HCT116 (cell line): Measurements from ENCODE around the gene TSPAN5. TPM values are rescaled to one million over a fixed set of nuclear protein-coding genes. Genes with fewer than 3 reads are reported as not detected.

Experiments
- ATAC-seq: fragments of 200-7000 bp; cut with Tn5 transposase; 2 replicates; pipeline ENCODE4 v1.9.1; 2020; ENCODE audit warnings: mild to moderate bottlenecking, moderate library complexity
- BruUV-seq: library from RNA; stranded (reverse); fragments of 400-500 nt; replicated peaks from 2 replicates; lab custom pipeline; 2021; lab: Mats Ljungman, UMichigan
- CTCF ChIA-PET: fragments of 300-600 bp; sonication (Branson Sonifier 250); formaldehyde crosslinking; loops from one replicate; lab custom pipeline; 2021; ENCODE audit warnings: antibody characterized with exemption; lab: Charles Lee
- POLR2A ChIA-PET: fragments of 300-600, 350-600 bp; sonication (Branson Sonifier 250); formaldehyde crosslinking; loops from one replicate; lab custom pipeline; 2021; ENCODE audit warnings: antibody characterized with exemption; lab: Charles Lee
- RAD21 ChIA-PET, 2 experiments: fragments of 300-600 bp; sonication (Branson Sonifier 250); formaldehyde crosslinking; loops; one replicate each; lab custom pipeline; 2023; ENCODE audit warnings: low total read pairs in 2 of 2; ENCODE audit not compliant: uncharacterized antibody in 2 of 2, unreplicated experiment in 2 of 2, low non-redundant PET in 1 of 2; lab: Charles Lee
- DNase-seq: peaks from one replicate; pipeline ENCODE4 v3.0.0-alpha.2; 2010; ENCODE audit warnings: low read depth, low spot score
- H2AFZ ChIP-seq: fragments of 200-600 bp; shearing (Covaris generic), sonication (generic); 2 replicates; pipeline ENCODE4 v1.6.1; 2017; ENCODE audit warnings: low read depth, mixed run types, mixed read lengths, antibody characterized with exemption, low read length; ENCODE audit not compliant: poor library complexity, severe bottlenecking
- H3K27ac ChIP-seq: 2 replicates; pipeline ENCODE4 v1.5.1; 2012; ENCODE audit warnings: low read depth, low read length
- H3K27me3 ChIP-seq: fragments of 200-600 bp; sonication (generic); 2 replicates; pipeline ENCODE4 v1.6.1; 2016; ENCODE audit warnings: mixed run types, low read length, mixed read lengths; ENCODE audit not compliant: insufficient read depth
- H3K36me3 ChIP-seq, 2 experiments: fragments of 200-500 bp in 1 of 2; fragments of 200-600 bp in 1 of 2; sonication (Bioruptor generic) in 1 of 2; sonication (generic) in 1 of 2; 2 replicates each; pipeline versions ENCODE4 v1.5.1 to v1.6.1; 2014 to 2016; ENCODE audit warnings: low read length in 2 of 2, inconsistent platforms in 1 of 2, mixed read lengths in 1 of 2, mixed run types in 1 of 2; ENCODE audit not compliant: insufficient read depth in 2 of 2, control insufficient read depth in 1 of 2
- H3K4me1 ChIP-seq, 2 experiments: fragments of 200-600 bp in 1 of 2; sonication (generic) in 1 of 2; 2 replicates each; pipeline versions ENCODE4 v1.5.1 to v1.6.1; 2012 to 2017; ENCODE audit warnings: low read length in 2 of 2, inconsistent platforms in 1 of 2, mild to moderate bottlenecking in 1 of 2, mixed read lengths in 1 of 2, mixed run types in 1 of 2, moderate library complexity in 1 of 2; ENCODE audit not compliant: insufficient read depth in 2 of 2, control insufficient read depth in 1 of 2
- H3K4me2 ChIP-seq: fragments of 200-600 bp; sonication (generic); 2 replicates; pipeline ENCODE4 v1.6.1; 2017; ENCODE audit warnings: mixed run types, low read length, mixed read lengths
- H3K4me3 ChIP-seq, 2 experiments: fragments of 200-600 bp in 1 of 2; sonication (generic) in 1 of 2; replicated peaks in 1 of 2; 2 replicates each; pipeline ENCODE4 v1.5.1; 2011 to 2016; ENCODE audit warnings: low read length in 2 of 2, control low read depth in 1 of 2, low read depth in 1 of 2, mild to moderate bottlenecking in 1 of 2, mixed read lengths in 1 of 2, mixed run types in 1 of 2
- H3K79me2 ChIP-seq: fragments of 200-600 bp; sonication (generic); 2 replicates; pipeline ENCODE4 v1.6.1; 2017; ENCODE audit warnings: mild to moderate bottlenecking, mixed run types, low read length, moderate library complexity, mixed read lengths; ENCODE audit not compliant: insufficient read depth
- H3K9ac ChIP-seq: fragments of 200-600 bp; sonication (generic); 2 replicates; pipeline ENCODE4 v1.6.1; 2016; ENCODE audit warnings: low read length, mixed read lengths
- H3K9me2 ChIP-seq: fragments of 200-600 bp; sonication (generic), shearing (Covaris generic); 2 replicates; pipeline ENCODE4 v1.6.1; 2017; ENCODE audit warnings: mixed run types, mild to moderate bottlenecking, moderate library complexity; ENCODE audit not compliant: insufficient read depth
- H3K9me3 ChIP-seq, 2 experiments: fragments of 200-500 bp in 1 of 2; fragments of 200-600 bp in 1 of 2; sonication (Bioruptor generic) in 1 of 2; sonication (generic) in 1 of 2; 2 replicates each; pipeline ENCODE4 v1.6.1; 2014 to 2017; ENCODE audit warnings: low read length in 2 of 2, mixed read lengths in 2 of 2, inconsistent platforms in 1 of 2, low read depth in 1 of 2, mild to moderate bottlenecking in 1 of 2, mixed run types in 1 of 2, moderate library complexity in 1 of 2; ENCODE audit not compliant: control insufficient read depth in 1 of 2, insufficient read depth in 1 of 2
- H4K20me1 ChIP-seq: fragments of 200-600 bp; sonication (generic), shearing (Covaris generic); 2 replicates; pipeline ENCODE4 v1.6.1; 2017; ENCODE audit warnings: mixed run types, mild to moderate bottlenecking, moderate library complexity; ENCODE audit not compliant: insufficient read depth
- ATF3 ChIP-seq: IDR thresholded peaks from 2 replicates; pipeline ENCODE4 v1.6.1; 2012
- CEBPB ChIP-seq: IDR thresholded peaks from 2 replicates; pipeline ENCODE4 v1.6.1; 2012; ENCODE audit warnings: low read depth
- CTCF ChIP-seq, 3 experiments: fragments of 200-600 bp in 1 of 3; sonication (generic) in 1 of 3; IDR thresholded peaks in 2 of 3; conservative IDR thresholded peaks in 1 of 3; 2 replicates each; pipeline ENCODE4 v1.5.1; 2012 to 2017; ENCODE audit warnings: low read depth in 2 of 3, low read length in 2 of 3, antibody characterized with exemption in 1 of 3, borderline replicate concordance in 1 of 3, control low read depth in 1 of 3, mild to moderate bottlenecking in 1 of 3, mixed read lengths in 1 of 3, mixed run types in 1 of 3, moderate library complexity in 1 of 3; ENCODE audit not compliant: insufficient read depth in 1 of 3
- EGR1 ChIP-seq: IDR thresholded peaks from 2 replicates; pipeline ENCODE4 v1.6.1; 2012; ENCODE audit warnings: low read depth
- ELF1 ChIP-seq: IDR thresholded peaks from 2 replicates; pipeline ENCODE4 v1.6.1; 2012; ENCODE audit warnings: low read depth, borderline replicate concordance
- EZH2 ChIP-seq: fragments of 200-600 bp; sonication (generic); IDR thresholded peaks from 2 replicates; pipeline ENCODE4 v1.6.1; 2017; ENCODE audit warnings: antibody characterized with exemption, mixed run types
- EZH2phosphoT487 ChIP-seq: fragments of 200-600 bp; IDR thresholded peaks from 2 replicates; pipeline ENCODE4 v1.6.1; 2018; ENCODE audit warnings: antibody characterized with exemption, borderline replicate concordance
- FOSL1 ChIP-seq: IDR thresholded peaks from 2 replicates; pipeline ENCODE4 v1.6.1; 2012; ENCODE audit warnings: low read depth
- POLR2A ChIP-seq: IDR thresholded peaks from 2 replicates; pipeline ENCODE4 v1.7.0; 2011; ENCODE audit warnings: borderline replicate concordance; ENCODE audit not compliant: insufficient read depth, insufficient read length; ENCODE audit errors: extremely low read depth
- REST ChIP-seq: IDR thresholded peaks from 2 replicates; pipeline ENCODE4 v1.6.1; 2012; ENCODE audit warnings: low read depth
- SIN3A ChIP-seq: IDR thresholded peaks from 2 replicates; pipeline ENCODE4 v1.6.1; 2012; ENCODE audit warnings: low read depth
- SRF ChIP-seq: IDR thresholded peaks from 2 replicates; pipeline ENCODE4 v1.6.1; 2012; ENCODE audit warnings: low read depth
- TCF7L2 ChIP-seq: IDR thresholded peaks from 2 replicates; pipeline ENCODE4 v1.7.0; 2011; ENCODE audit warnings: borderline replicate concordance, inconsistent platforms; ENCODE audit not compliant: insufficient read depth, insufficient read length; ENCODE audit errors: extremely low read depth
- YY1 ChIP-seq: IDR thresholded peaks from 2 replicates; pipeline ENCODE4 v1.6.1; 2011; ENCODE audit warnings: low read length, low read depth, moderate library complexity, mild to moderate bottlenecking; ENCODE audit not compliant: insufficient replicate concordance; ENCODE audit errors: extremely low read depth
- ZFX ChIP-seq: fragments of 450-650 bp; IDR thresholded peaks from 2 replicates; pipeline ENCODE4 v1.6.1; 2017
- ZNF274 ChIP-seq: fragments of 200-500 bp; sonication (Bioruptor generic); IDR thresholded peaks from 2 replicates; pipeline ENCODE4 v1.6.1; 2014; ENCODE audit warnings: mild to moderate bottlenecking, low read depth, low read length, inconsistent platforms
- intact Hi-C: fragments of 100-400 bp; cut with micrococcal nuclease; formaldehyde crosslinking; loops from 2 replicates; pipeline ENCODE4 v1.10.0; 2022
- total RNA-seq: library from RNA; stranded (reverse); gene quantifications from one replicate; pipeline ENCODE4 v1.2.1, GENCODE V29; 2021; ENCODE audit not compliant: unreplicated experiment

Gene TSPAN5
- total RNA-seq, 1 experiment from 2014 or later, result 56.8 TPM

- RAD21 ChIA-PET, result no interaction called here
These were observed 90.8 kb downstream of the TSPAN5 start for GRCh38 chr4:98567611-98568010.

More at GRCh38 chr4:98567611-98568010, 90.8 kb downstream of the TSPAN5 start:
- H3K4me1 ChIP-seq, result peaks cover 0 to 2% of the 10 kb centered on the region in 2 experiments; a peak in 1 of 4 replicates
- peaks cover 3% of the 10 kb centered on the region; the same call in 1 of the 2 replicates for H4K20me1 ChIP-seq
- BruUV-seq, result no TSS peak
- POLR2A ChIA-PET, result no interaction called here
- H3K9me3 ChIP-seq, result no peaks in the 10 kb centered on the region
- peaks cover 93% of the 10 kb centered on the region for H3K79me2 ChIP-seq
- H3K9ac ChIP-seq, result no peak overlapping the region
- H3K9me2 ChIP-seq, result no peaks in the 10 kb centered on the region
- CTCF ChIA-PET, result no interaction called here
- no peak overlapping the region for H2AFZ ChIP-seq
- DNase-seq (no peak), ATAC-seq (no peak)
- H3K36me3 ChIP-seq, result no peaks in the 10 kb centered on the region
- H3K27me3 ChIP-seq, result no peaks in the 10 kb centered on the region
- TF ChIP-seq EZH2phosphoT487 (no peak), TCF7L2 (no peak), EZH2 (no peak), ZFX (no peak), EGR1 (no peak), SIN3A (no peak), ELF1 (no peak), POLR2A (no peak), ZNF274 (no peak), YY1 (no peak), ATF3 (no peak), CEBPB (no peak), FOSL1 (no peak), CTCF (IDR thresholded peaks at IDR 0.05 in 2 of 3, conservative IDR thresholded peaks at IDR 0.05 in 1 of 3; ENCODE audit: borderline replicate concordance in 1 of 3, insufficient read depth in 1 of 3, low read depth in 2 of 3, low read length in 2 of 3) (no peak), SRF (no peak), REST (no peak)
- intact Hi-C loops, result no loop called here
- no peak overlapping the region for H3K27ac ChIP-seq
- no peak overlapping the region for H3K4me2 ChIP-seq
- no peak overlapping the region for H3K4me3 ChIP-seq
